Testis (tissue), 3 donors: ENCODE data around the gene SOAT2. TPM values are rescaled to one million over a fixed set of nuclear protein-coding genes. Genes with fewer than 3 reads are reported as not detected.
A peak's percentile ranks its signal among the peaks of the same experiment; 100 is the strongest.

Experiments used
- DNase-seq: peaks from one replicate; pipeline ENCODE4 v3.0.0-alpha.2; 2019
- H3K27ac ChIP-seq, 2 donors: fragments of 200-600 bp; sonication (generic); one replicate each; pipeline ENCODE4 v1.5.1; 2019
- H3K27me3 ChIP-seq: fragments of 200-600 bp; sonication (generic); one replicate; pipeline ENCODE4 v1.5.1; 2019
- H3K36me3 ChIP-seq: fragments of 200-600 bp; sonication (generic); one replicate; pipeline ENCODE4 v1.5.1; 2017; ENCODE audit warnings: low read depth; ENCODE audit errors: missing control alignments
- H3K4me1 ChIP-seq: fragments of 200-600 bp; sonication (generic); one replicate; pipeline ENCODE4 v1.5.1; 2019
- H3K4me3 ChIP-seq, 2 donors: fragments of 200-600 bp; sonication (generic); one replicate each; pipeline ENCODE4 v1.5.1; 2017 to 2019
- H3K9me3 ChIP-seq: fragments of 200-600 bp; sonication (generic); one replicate; pipeline ENCODE4 v1.5.1; 2017
- POLR2A ChIP-seq: fragments of 450-650 bp; IDR thresholded peaks from one replicate; pipeline ENCODE4 v1.6.1; 2017; ENCODE audit warnings: antibody characterized with exemption, mild to moderate bottlenecking, moderate library complexity
- WGBS, 2 donors: methylation state at CpG; one replicate each; pipeline ENCODE4 v1.1.5; 2018; 5-methylcytosine and 5-hydroxymethylcytosine counted together
- intact Hi-C: fragments of 100-400 bp; cut with DNase I; formaldehyde crosslinking; loops from one replicate; pipeline ENCODE4 v1.15.1; 2023; ENCODE audit warnings: low total_unique reads
- polyA plus RNA-seq: library from polyadenylated mRNA; stranded (reverse); fragments of 350-450 nt; fragmentation: Illumina TruSeq; extraction: RNeasy Lipid Tissue Mini Kit (QIAGEN cat#74804); gene quantifications from one replicate; pipeline ENCODE4 v1.2.3, GENCODE V29; 2014; ENCODE audit warnings: low read depth, low replicate concordance; ENCODE audit not compliant: insufficient read depth
- total RNA-seq, 2 donors: library from RNA; depleted of rRNA; stranded (reverse); fragments of >200 nt; gene quantifications; one replicate each; pipeline ENCODE4 v1.2.3, GENCODE V29; 2016
- TF ChIP-seq, protein P1 (sequence below), 3 experiments: fragments of 450-650 bp in 2 of 3; fragments of 200-600 bp in 1 of 3; sonication (generic) in 1 of 3; IDR thresholded peaks; one replicate each; pipeline ENCODE4 v1.5.1; 2016 to 2019; ENCODE audit warnings: antibody characterized with exemption in 3 of 3, mild to moderate bottlenecking in 2 of 3, moderate library complexity in 1 of 3

SOAT2 gene
- total and polyA plus RNA-seq, 3 donors from 2014 or later, result 0.19 to 0.25 TPM; not detected in 1

DNA sequence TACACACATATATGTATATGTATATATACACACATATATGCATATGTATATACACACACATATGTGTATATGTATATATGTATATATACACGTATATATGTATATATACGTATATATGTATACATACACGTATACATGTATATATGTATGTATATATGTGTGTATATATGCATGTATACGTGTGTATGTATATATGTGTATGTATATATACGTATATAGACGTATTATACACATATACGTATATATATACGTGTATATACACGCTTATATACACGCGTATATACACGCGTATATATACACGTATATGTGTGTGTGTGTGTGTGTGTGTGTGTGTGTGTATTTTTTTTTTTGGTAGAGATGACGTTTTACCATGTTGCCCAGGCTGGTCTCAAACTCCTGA, 44.4 kb downstream of the SOAT2 start:
- WGBS, 2 donors, result 67 to 70% methylated on average over 15 of the region's 15 CpGs
- H3K36me3 ChIP-seq, result no peaks in the 10 kb centered on the region
- DNase-seq, result no peak
- no peak for TF ChIP-seq POLR2A
- TF ChIP-seq, protein P1, sequence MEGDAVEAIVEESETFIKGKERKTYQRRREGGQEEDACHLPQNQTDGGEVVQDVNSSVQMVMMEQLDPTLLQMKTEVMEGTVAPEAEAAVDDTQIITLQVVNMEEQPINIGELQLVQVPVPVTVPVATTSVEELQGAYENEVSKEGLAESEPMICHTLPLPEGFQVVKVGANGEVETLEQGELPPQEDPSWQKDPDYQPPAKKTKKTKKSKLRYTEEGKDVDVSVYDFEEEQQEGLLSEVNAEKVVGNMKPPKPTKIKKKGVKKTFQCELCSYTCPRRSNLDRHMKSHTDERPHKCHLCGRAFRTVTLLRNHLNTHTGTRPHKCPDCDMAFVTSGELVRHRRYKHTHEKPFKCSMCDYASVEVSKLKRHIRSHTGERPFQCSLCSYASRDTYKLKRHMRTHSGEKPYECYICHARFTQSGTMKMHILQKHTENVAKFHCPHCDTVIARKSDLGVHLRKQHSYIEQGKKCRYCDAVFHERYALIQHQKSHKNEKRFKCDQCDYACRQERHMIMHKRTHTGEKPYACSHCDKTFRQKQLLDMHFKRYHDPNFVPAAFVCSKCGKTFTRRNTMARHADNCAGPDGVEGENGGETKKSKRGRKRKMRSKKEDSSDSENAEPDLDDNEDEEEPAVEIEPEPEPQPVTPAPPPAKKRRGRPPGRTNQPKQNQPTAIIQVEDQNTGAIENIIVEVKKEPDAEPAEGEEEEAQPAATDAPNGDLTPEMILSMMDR (IDR thresholded peaks at IDR 0.05), result no peak
- H3K27me3 ChIP-seq, result no peaks in the 10 kb centered on the region
- no peak overlapping the region for H3K4me3 ChIP-seq
- H3K27ac ChIP-seq, result no peak overlapping the region
- no peaks in the 10 kb centered on the region for H3K4me1 ChIP-seq
- no peaks in the 10 kb centered on the region for H3K9me3 ChIP-seq
- intact Hi-C loops, result no loop called here

DNA sequence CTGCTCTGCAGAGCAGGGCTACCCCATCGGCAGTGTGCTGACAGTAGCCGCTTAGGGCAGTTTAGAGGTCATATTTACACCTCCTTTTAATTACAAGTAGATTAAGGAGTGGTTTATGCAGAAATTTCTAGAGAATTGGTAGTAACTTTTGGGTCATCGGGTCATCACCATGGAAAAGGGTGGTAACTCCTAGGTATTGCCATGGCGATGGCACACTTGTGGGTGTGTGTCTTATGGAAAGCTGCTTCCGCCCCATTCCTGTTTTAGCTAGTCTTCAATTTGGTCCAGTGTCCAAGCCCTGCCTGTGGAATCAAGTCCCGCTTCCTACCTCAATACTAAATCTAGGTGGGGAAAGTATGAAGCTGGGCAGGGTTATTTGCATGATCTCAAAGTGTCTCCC, 47.8 kb downstream of the SOAT2 start:
- Histone ChIP-seq H3K9me3 (no peaks in the 10 kb centered on the region), H3K4me1 (no peaks in the 10 kb centered on the region), H3K27ac (no peak overlapping the region), H3K36me3 (no peaks in the 10 kb centered on the region), H3K27me3 (no peaks in the 10 kb centered on the region), H3K4me3 (no peak overlapping the region)
- no peak for DNase-seq
- 89 to 94% methylated on average over 6 of the region's 6 CpGs for WGBS, 2 donors
- intact Hi-C loops, result no loop called here
- TF ChIP-seq, protein P1 (IDR thresholded peaks at IDR 0.05), result no peak
- TF ChIP-seq POLR2A, result no peak

DNA sequence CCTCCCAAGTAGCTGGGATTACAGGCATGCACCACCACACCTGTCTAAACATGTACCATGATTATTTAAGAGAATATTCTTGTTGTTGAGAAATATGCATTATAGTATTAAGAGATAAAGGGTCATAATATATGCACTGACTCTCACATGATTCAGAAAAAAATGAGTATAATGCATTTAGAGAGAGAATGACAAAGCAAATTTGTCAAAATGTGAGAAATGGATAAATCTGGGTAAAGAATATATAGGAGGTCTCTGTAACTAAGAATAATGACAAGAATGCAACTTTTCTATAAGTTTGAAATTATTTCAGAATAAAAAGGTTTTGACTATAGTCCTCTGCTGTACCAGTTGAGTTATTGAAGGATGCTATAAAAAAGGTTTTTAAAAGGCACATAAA, 49.1 kb downstream of the SOAT2 start:
- no peak for TF ChIP-seq POLR2A
- TF ChIP-seq, protein P1 (IDR thresholded peaks at IDR 0.05), result no peak
- no peak for DNase-seq
- Histone ChIP-seq H3K27me3 (no peaks in the 10 kb centered on the region), H3K36me3 (no peaks in the 10 kb centered on the region), H3K27ac (no peak overlapping the region), H3K9me3 (no peaks in the 10 kb centered on the region), H3K4me1 (no peaks in the 10 kb centered on the region), H3K4me3 (no peak overlapping the region)
- intact Hi-C loops, result no loop called here

DNA sequence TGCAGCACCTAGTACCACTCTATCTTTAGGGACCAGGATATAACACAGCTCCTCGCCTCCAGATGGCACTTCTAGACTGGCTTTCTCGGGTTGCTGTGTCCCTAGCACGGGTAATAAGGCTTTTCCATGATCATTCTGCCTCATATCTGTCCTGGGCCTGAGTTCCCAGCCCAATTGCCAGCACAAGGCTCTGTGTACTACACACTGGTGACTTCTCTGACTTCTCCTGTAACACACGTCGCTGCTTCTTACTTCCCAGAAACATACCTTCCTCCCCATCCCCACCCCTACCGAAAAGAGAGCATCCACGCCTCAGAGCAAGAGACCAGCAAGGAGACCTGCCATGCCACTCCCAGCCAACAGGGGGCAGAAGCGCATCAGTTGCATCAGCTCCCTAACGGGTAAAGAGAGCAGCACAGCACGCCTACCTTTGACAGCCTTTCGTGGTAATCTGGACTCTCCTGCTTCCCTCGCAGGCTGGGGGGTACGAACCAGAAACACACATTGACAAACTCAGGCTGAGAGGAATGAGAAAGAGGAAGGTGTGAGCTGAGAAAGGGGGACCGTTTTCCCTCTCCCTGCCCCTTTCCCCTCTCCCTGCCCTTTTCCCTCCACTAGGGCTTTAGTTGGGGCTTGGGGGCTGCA, 56.0 kb downstream of the SOAT2 start:
- Histone ChIP-seq H3K4me1 (no peaks in the 10 kb centered on the region), H3K27me3 (no peaks in the 10 kb centered on the region), H3K27ac (peak overlapping the region in 1 of 2 donors; percentile 19), H3K9me3 (no peaks in the 10 kb centered on the region), H3K36me3 (no peaks in the 10 kb centered on the region), H3K4me3 (no peak overlapping the region)
- intact Hi-C loops, result no loop called here
- 25 to 28% methylated on average over 14 of the region's 14 CpGs for WGBS, 2 donors
- peak; percentile 93 for DNase-seq
- TF ChIP-seq, protein P1 (IDR thresholded peaks at IDR 0.05), result peak; percentile 85 to 94 (median 93)
- TF ChIP-seq POLR2A, result no peak

GRCh38 chr12:53160000-53160399, 56.7 kb downstream of the SOAT2 start:
- H3K36me3 ChIP-seq, result no peaks in the 10 kb centered on the region
- 90% methylated on average over 10 to 16 of the region's 16 CpGs for WGBS, 2 donors
- DNase-seq, result no peak
- TF ChIP-seq POLR2A, result no peak
- TF ChIP-seq, protein P1 (IDR thresholded peaks at IDR 0.05), result no peak
- no peak overlapping the region for H3K4me3 ChIP-seq
- H3K9me3 ChIP-seq, result no peaks in the 10 kb centered on the region
- H3K27me3 ChIP-seq, result no peaks in the 10 kb centered on the region
- H3K27ac ChIP-seq, result no peak overlapping the region
- intact Hi-C loops, result no loop called here
- no peaks in the 10 kb centered on the region for H3K4me1 ChIP-seq
